IPS-18a (cell line): ENCODE results near the gene TENT5D.

ENCODE experiments used
- H3K27ac ChIP-seq: one replicate; pipeline ENCODE4 v1.5.1; 2013; ENCODE audit warnings: low read length
- H3K27me3 ChIP-seq: one replicate; pipeline ENCODE4 v1.6.1; 2013; ENCODE audit warnings: mild to moderate bottlenecking, low read length; ENCODE audit not compliant: control insufficient read depth, insufficient read depth
- H3K36me3 ChIP-seq: one replicate; pipeline ENCODE4 v1.6.1; 2013; ENCODE audit warnings: low read depth, low read length; ENCODE audit not compliant: control insufficient read depth
- H3K4me1 ChIP-seq: one replicate; pipeline ENCODE4 v1.6.1; 2013; ENCODE audit warnings: low read depth, low read length; ENCODE audit not compliant: control insufficient read depth
- H3K4me3 ChIP-seq: one replicate; pipeline ENCODE4 v1.5.1; 2013; ENCODE audit warnings: low read length
- H3K9ac ChIP-seq: one replicate; pipeline ENCODE4 v1.6.1; 2013; ENCODE audit warnings: mild to moderate bottlenecking, low read length, moderate library complexity
- H3K9me3 ChIP-seq: one replicate; pipeline ENCODE4 v1.6.1; 2013; ENCODE audit warnings: low read depth, low read length; ENCODE audit not compliant: control insufficient read depth

The TENT5D gene

GRCh38 chrX:80485543-80485942 lies 65.3 kb downstream of the TENT5D start:
- H3K9me3 ChIP-seq = peaks cover 26% of the 10 kb centered on the region

GRCh38 chrX:80486299-80486698 lies 66.1 kb downstream of the TENT5D start:
- Histone ChIP-seq H3K27me3 (no peaks in the 10 kb centered on the region), H3K9me3 (peaks cover 26% of the 10 kb centered on the region), H3K9ac (no peak overlapping the region), H3K36me3 (no peaks in the 10 kb centered on the region), H3K27ac (no peak overlapping the region), H3K4me1 (no peaks in the 10 kb centered on the region), H3K4me3 (no peak overlapping the region)

More at GRCh38 chrX:80485543-80485942, 65.3 kb downstream of the TENT5D start:
- no peaks in the 10 kb centered on the region for H3K4me1 ChIP-seq
- H3K27me3 ChIP-seq = no peaks in the 10 kb centered on the region
- H3K27ac ChIP-seq = no peak overlapping the region
- H3K4me3 ChIP-seq = no peak overlapping the region
- H3K36me3 ChIP-seq = no peaks in the 10 kb centered on the region
- no peak overlapping the region for H3K9ac ChIP-seq

- Histone ChIP-seq H3K27me3 (no peaks in the 10 kb centered on the region), H3K4me1 (no peaks in the 10 kb centered on the region), H3K9ac (no peak overlapping the region), H3K4me3 (no peak overlapping the region), H3K9me3 (peaks cover 36% of the 10 kb centered on the region), H3K36me3 (no peaks in the 10 kb centered on the region), H3K27ac (no peak overlapping the region)
Observed at GRCh38 chrX:80489166-80489565, 68.9 kb downstream of the TENT5D start.
